ENCODE results near the gene HGFAC. TPM values are rescaled to one million over a fixed set of nuclear protein-coding genes. Genes with fewer than 3 reads are reported as not detected.

HGFAC gene
- total RNA-seq, 3 donors from 2014 or later (not counting 1 experiment from before 2014, with no cell fraction given), result 0.43 to 0.54 TPM; not detected in 1

DNA sequence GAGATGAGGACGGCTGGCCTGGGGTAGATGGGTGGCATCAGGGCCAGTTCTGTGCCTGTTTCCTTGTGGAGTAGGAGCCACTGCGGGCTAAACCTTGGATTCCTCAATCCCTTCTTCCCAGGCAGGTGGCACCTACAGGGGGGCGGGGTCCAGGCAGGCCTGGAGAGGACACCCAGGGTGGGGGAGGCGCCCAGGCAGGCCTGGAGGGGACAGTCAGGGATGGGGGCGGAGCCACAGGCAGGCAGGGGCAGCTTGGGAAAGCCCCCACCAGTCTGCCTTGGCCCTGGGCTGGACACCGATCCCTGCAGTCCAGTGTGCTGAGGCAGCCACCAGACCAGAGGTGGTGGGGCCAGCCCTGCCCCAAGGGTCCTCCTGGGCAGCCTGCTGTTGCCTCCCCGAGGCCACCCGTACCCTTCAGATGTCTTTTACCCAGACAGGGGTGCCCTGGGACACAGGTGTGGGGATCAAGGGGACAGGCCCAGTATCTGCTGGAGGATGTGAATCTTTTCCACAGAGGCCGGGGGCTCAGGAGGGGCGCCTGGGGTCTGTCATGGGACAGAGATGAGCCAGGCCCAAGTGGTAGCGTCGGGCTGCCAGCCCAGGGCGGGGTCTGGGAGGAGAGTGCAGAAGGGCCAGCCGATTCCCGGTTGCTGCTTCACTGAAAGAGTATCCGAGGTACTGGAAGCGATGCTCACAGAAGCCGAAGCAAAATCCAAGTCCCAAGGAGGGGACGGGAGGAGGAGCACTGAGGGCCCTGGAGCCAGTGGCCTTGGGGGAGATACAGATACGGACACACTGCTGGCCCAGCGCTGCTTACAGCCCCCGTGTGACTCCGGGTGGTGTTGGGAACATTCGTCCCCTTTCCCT, 56.0 kb downstream of the HGFAC start:
- peaks cover 0 to 18% of the 10 kb centered on the region in 2 donors for H3K4me1 Mint-ChIP-seq
- peaks cover 24% of the 10 kb centered on the region for H3K4me1 ChIP-seq (ENCODE audit: control insufficient read depth, insufficient read depth, low read length)
- H3K9me3 Mint-ChIP-seq, result no peaks in the 10 kb centered on the region
- no peak overlapping the region for H3K27ac ChIP-seq (ENCODE audit: low read length)
- no peaks in the 10 kb centered on the region for H3K9me3 ChIP-seq (ENCODE audit: control insufficient read depth, insufficient read depth, low read length)
- intact Hi-C loops (cut with micrococcal nuclease), result no loop called here
- WGBS (ENCODE audit: insufficient coverage), result 93% methylated on average over 24 of the region's 24 CpGs
- H3K36me3 Mint-ChIP-seq, result no peaks in the 10 kb centered on the region
- no peak overlapping the region for H3K4me3 ChIP-seq (ENCODE audit: low read length)
- peaks cover 3% of the 10 kb centered on the region for H3K36me3 ChIP-seq (ENCODE audit: control insufficient read depth, insufficient read depth, low read length)
- H3K4me3 Mint-ChIP-seq, result no peak overlapping the region
- H3K27me3 Mint-ChIP-seq (ENCODE audit: low read depth in 2 of 2), result no peaks in the 10 kb centered on the region
- H3K27me3 ChIP-seq (ENCODE audit: control insufficient read depth, insufficient read depth, low read length), result no peaks in the 10 kb centered on the region
- H3K27ac Mint-ChIP-seq, result peak overlapping the region in 1 of 2 donors; percentile 67
- no peak for ATAC-seq
- no peak for DNase-seq
- TF ChIP-seq, protein P1, sequence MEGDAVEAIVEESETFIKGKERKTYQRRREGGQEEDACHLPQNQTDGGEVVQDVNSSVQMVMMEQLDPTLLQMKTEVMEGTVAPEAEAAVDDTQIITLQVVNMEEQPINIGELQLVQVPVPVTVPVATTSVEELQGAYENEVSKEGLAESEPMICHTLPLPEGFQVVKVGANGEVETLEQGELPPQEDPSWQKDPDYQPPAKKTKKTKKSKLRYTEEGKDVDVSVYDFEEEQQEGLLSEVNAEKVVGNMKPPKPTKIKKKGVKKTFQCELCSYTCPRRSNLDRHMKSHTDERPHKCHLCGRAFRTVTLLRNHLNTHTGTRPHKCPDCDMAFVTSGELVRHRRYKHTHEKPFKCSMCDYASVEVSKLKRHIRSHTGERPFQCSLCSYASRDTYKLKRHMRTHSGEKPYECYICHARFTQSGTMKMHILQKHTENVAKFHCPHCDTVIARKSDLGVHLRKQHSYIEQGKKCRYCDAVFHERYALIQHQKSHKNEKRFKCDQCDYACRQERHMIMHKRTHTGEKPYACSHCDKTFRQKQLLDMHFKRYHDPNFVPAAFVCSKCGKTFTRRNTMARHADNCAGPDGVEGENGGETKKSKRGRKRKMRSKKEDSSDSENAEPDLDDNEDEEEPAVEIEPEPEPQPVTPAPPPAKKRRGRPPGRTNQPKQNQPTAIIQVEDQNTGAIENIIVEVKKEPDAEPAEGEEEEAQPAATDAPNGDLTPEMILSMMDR (IDR thresholded peaks at IDR 0.05), result no peak

DNA sequence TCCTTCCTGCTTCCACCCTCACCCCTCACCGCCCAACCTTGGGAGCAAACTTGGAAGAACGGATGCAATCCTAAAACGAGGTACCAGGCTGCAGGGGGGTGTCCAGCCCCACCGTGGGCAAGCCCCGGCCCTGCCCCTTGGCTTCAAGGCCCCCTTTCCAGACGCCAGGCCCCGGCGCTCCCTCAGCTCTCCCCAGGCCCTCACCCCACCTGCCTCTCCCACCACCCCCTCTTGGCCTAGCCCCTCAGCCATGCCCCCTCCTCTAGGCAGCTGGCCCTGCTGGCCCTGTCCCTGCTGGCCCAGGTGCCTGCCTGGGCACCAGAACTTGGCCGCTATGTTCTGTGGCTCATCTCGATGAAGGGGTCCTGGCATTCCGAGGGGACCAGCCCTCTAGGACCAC, 56.6 kb downstream of the HGFAC start:
- Mint-ChIP-seq H3K4me3 (no peak overlapping the region), H3K27me3 (ENCODE audit: low read depth in 2 of 2) (no peaks in the 10 kb centered on the region), H3K27ac (no peak overlapping the region), H3K9me3 (no peaks in the 10 kb centered on the region), H3K4me1 (peaks cover 3 to 22% of the 10 kb centered on the region in 2 donors), H3K36me3 (no peaks in the 10 kb centered on the region)
- H3K9me3 ChIP-seq (ENCODE audit: control insufficient read depth, insufficient read depth, low read length), result no peaks in the 10 kb centered on the region
- intact Hi-C loops (cut with micrococcal nuclease), result no loop called here
- H3K27me3 ChIP-seq (ENCODE audit: control insufficient read depth, insufficient read depth, low read length), result no peaks in the 10 kb centered on the region
- WGBS (ENCODE audit: insufficient coverage), result 86% methylated on average over 11 of the region's 11 CpGs
- ATAC-seq, result no peak
- no peak for DNase-seq
- peaks cover 8% of the 10 kb centered on the region for H3K36me3 ChIP-seq (ENCODE audit: control insufficient read depth, insufficient read depth, low read length)
- H3K4me1 ChIP-seq (ENCODE audit: control insufficient read depth, insufficient read depth, low read length), result peaks cover 24% of the 10 kb centered on the region
- no peak overlapping the region for H3K4me3 ChIP-seq (ENCODE audit: low read length)
- no peak overlapping the region for H3K27ac ChIP-seq (ENCODE audit: low read length)
- TF ChIP-seq, protein P1 (IDR thresholded peaks at IDR 0.05), result no peak

Other genes starting within 250 kb of the HGFAC start
- 1 to 10 TPM in 2 of 3 donors, under 1 TPM in 1; 0.54 to 2.2 (median 1.8) TPM for gene MSANTD1, start 192.8 kb upstream of the HGFAC start, total RNA-seq
- 10 to 100 TPM; 10.5 to 12.3 (median 10.6) TPM for gene RGS12, start 148.9 kb upstream of the HGFAC start, total RNA-seq
- gene DOK7, start 21.3 kb downstream of the HGFAC start, total RNA-seq, result 1 to 10 TPM; 1.3 to 2.9 (median 1.6) TPM
- 10 to 100 TPM; 85.4 to 93.4 (median 87.3) TPM for gene LRPAP1, start 90.5 kb downstream of the HGFAC start, total RNA-seq

Data from natural killer cell (primary cell).